Endodermal cell (in vitro differentiated cells): ENCODE measurements around the gene TMEM272. TPM values are rescaled to one million over a fixed set of nuclear protein-coding genes. Genes with fewer than 3 reads are reported as not detected.

Source experiments
- DNase-seq: peaks from one replicate; pipeline ENCODE4 v3.0.0-alpha.2; 2017
- H3K27ac ChIP-seq: 2 replicates; pipeline ENCODE4 v1.5.1; 2013; ENCODE audit warnings: mild to moderate bottlenecking, low read depth, low read length, moderate library complexity
- H3K27me3 ChIP-seq: 2 replicates; pipeline ENCODE4 v1.6.1; 2013; ENCODE audit warnings: mild to moderate bottlenecking, low read length, moderate library complexity; ENCODE audit not compliant: insufficient read depth, control insufficient read depth, poor library complexity, severe bottlenecking
- H3K36me3 ChIP-seq: 2 replicates; pipeline ENCODE4 v1.7.0; 2013; ENCODE audit warnings: mild to moderate bottlenecking, low read length, moderate library complexity; ENCODE audit not compliant: control insufficient read depth, insufficient read depth
- H3K4me1 ChIP-seq: one replicate; pipeline ENCODE4 v1.7.0; 2013; ENCODE audit warnings: low read length; ENCODE audit not compliant: control insufficient read depth, insufficient read depth
- H3K4me3 ChIP-seq: 2 replicates; pipeline ENCODE4 v1.5.1; 2013; ENCODE audit warnings: mild to moderate bottlenecking, low read length, moderate library complexity
- H3K9ac ChIP-seq: 2 replicates; pipeline ENCODE4 v1.6.1; 2013; ENCODE audit warnings: mild to moderate bottlenecking, low read length, moderate library complexity; ENCODE audit not compliant: poor library complexity, severe bottlenecking; ENCODE audit errors: extremely low read depth
- H3K9me3 ChIP-seq: 2 replicates; pipeline ENCODE4 v1.6.1; 2013; ENCODE audit warnings: mild to moderate bottlenecking, low read length, moderate library complexity; ENCODE audit not compliant: control insufficient read depth
- H3K27ac Mint-ChIP-seq: 2 replicates; pipeline ENCODE4 v1.8.0; 2020; ENCODE audit warnings: mixed read lengths
- H3K27me3 Mint-ChIP-seq: 2 replicates; pipeline ENCODE4 v1.8.0; 2021; ENCODE audit warnings: mild to moderate bottlenecking, mixed read lengths; ENCODE audit not compliant: insufficient read depth
- H3K36me3 Mint-ChIP-seq: 2 replicates; pipeline ENCODE4 v1.8.0; 2020; ENCODE audit warnings: low read depth, mixed read lengths
- H3K4me1 Mint-ChIP-seq: 2 replicates; pipeline ENCODE4 v1.8.0; 2020; ENCODE audit warnings: mixed read lengths
- H3K4me3 Mint-ChIP-seq: 2 replicates; pipeline ENCODE4 v1.8.0; 2020; ENCODE audit warnings: mild to moderate bottlenecking, moderate library complexity, mixed read lengths
- H3K9me3 Mint-ChIP-seq: 2 replicates; pipeline ENCODE4 v1.8.0; 2020; ENCODE audit warnings: mild to moderate bottlenecking, mixed read lengths
- CTCF ChIP-seq: fragments of 200-600 bp; sonication (generic); conservative IDR thresholded peaks from 2 replicates; pipeline ENCODE4 v1.5.0; 2021; ENCODE audit warnings: antibody characterized with exemption, mild to moderate bottlenecking
- WGBS, 2 experiments: methylation state at CpG; one replicate each; pipeline versions ENCODE4 v1.1.5 to v1.1.7; 2013; ENCODE audit warnings: missing lambda C conversion rate in 2 of 2, mixed read lengths in 1 of 2; ENCODE audit not compliant: insufficient coverage in 1 of 2, insufficient read length in 1 of 2; 5-methylcytosine and 5-hydroxymethylcytosine counted together
- total RNA-seq, 2 donors: library from RNA; stranded (reverse); fragmentation: NEBNext Ultra II Directional in 1 of 2; extraction: Animal tissue kit (Norgen Biotek cat#: 25700) in 1 of 2; gene quantifications; 2 replicates in 1 of 2; 3 replicates in 1 of 2; pipeline ENCODE4 v1.2.1, GENCODE V29; 2021

The TMEM272 gene
- total RNA-seq, 2 donors from 2014 or later: 0.62 TPM

- no peak overlapping the region for H3K27ac ChIP-seq
- H3K4me3 ChIP-seq: peak overlapping the region; percentile 92
- DNase-seq: no peak
- H3K4me1 Mint-ChIP-seq: peaks cover 38% of the 10 kb centered on the region
- H3K4me3 Mint-ChIP-seq: peak overlapping the region; percentile 79
- no peaks in the 10 kb centered on the region for H3K36me3 ChIP-seq
- no peaks in the 10 kb centered on the region for H3K27me3 Mint-ChIP-seq
- peaks cover 9% of the 10 kb centered on the region for H3K4me1 ChIP-seq
- H3K36me3 Mint-ChIP-seq: no peaks in the 10 kb centered on the region
- no peaks in the 10 kb centered on the region for H3K9me3 Mint-ChIP-seq
- H3K9me3 ChIP-seq: no peaks in the 10 kb centered on the region
- no peaks in the 10 kb centered on the region for H3K27me3 ChIP-seq
- H3K9ac ChIP-seq: no peak overlapping the region
- 84 to 88% methylated on average over 1 to 4 of the region's 4 CpGs for WGBS, 2 experiments
- TF ChIP-seq CTCF: no peak
- H3K27ac Mint-ChIP-seq: no peak overlapping the region
Observed at GRCh38 chr13:51805313-51805712, 39.7 kb downstream of the TMEM272 start.

- Mint-ChIP-seq H3K27ac (peak overlapping the region; percentile 88), H3K4me3 (peak overlapping the region; percentile 79), H3K4me1 (peaks cover 45% of the 10 kb centered on the region), H3K36me3 (no peaks in the 10 kb centered on the region), H3K9me3 (no peaks in the 10 kb centered on the region), H3K27me3 (no peaks in the 10 kb centered on the region)
- no peaks in the 10 kb centered on the region for H3K36me3 ChIP-seq
- TF ChIP-seq CTCF: no peak
- peak overlapping the region; percentile 92 for H3K9ac ChIP-seq
- H3K4me1 ChIP-seq: peaks cover 9% of the 10 kb centered on the region
- H3K27me3 ChIP-seq: no peaks in the 10 kb centered on the region
- H3K27ac ChIP-seq: peak overlapping the region; percentile 92
- peak overlapping the region; percentile 92 for H3K4me3 ChIP-seq
- 30 to 32% methylated on average over 29 to 31 of the region's 31 CpGs for WGBS, 2 experiments
- no peaks in the 10 kb centered on the region for H3K9me3 ChIP-seq
- DNase-seq: no peak
Observed at GRCh38 chr13:51804295-51805172, 40.4 kb downstream of the TMEM272 start.

- peak within 1 kb of the TSS; percentile 79 for H3K4me3 Mint-ChIP-seq
Observed at GRCh38 chr13:51803422-51804294, 41.3 kb downstream of the TMEM272 start, which contains the start of gene DHRS12. Gene DHRS12 (minus strand): TSS chr13:51804163. CDS start chr13:51799659, 4,504 bp downstream.

More at GRCh38 chr13:51803422-51804294, 41.3 kb downstream of the TMEM272 start, which contains the start of gene DHRS12:
- no peaks in the 10 kb centered on the region for H3K27me3 Mint-ChIP-seq
- Histone ChIP-seq H3K27me3 (no peaks in the 10 kb centered on the region), H3K4me3 (peak within 1 kb of the TSS; percentile 92), H3K4me1 (peaks cover 9% of the 10 kb centered on the region), H3K36me3 (no peaks in the 10 kb centered on the region), H3K27ac (peak within 1 kb of the TSS; percentile 92), H3K9me3 (no peaks in the 10 kb centered on the region), H3K9ac (peak within 1 kb of the TSS; percentile 92)
- TF ChIP-seq CTCF: no peak
- peaks cover 47% of the 10 kb centered on the region for H3K4me1 Mint-ChIP-seq
- no peaks in the 10 kb centered on the region for H3K36me3 Mint-ChIP-seq
- H3K9me3 Mint-ChIP-seq: no peaks in the 10 kb centered on the region
- peak within 1 kb of the TSS; percentile 98 for H3K27ac Mint-ChIP-seq
- peak; percentile 92 for DNase-seq
- 2 to 8% methylated on average over 27 to 91 of the region's 91 CpGs for WGBS, 2 experiments
